ENCODE results near the gene MED29.

DNA sequence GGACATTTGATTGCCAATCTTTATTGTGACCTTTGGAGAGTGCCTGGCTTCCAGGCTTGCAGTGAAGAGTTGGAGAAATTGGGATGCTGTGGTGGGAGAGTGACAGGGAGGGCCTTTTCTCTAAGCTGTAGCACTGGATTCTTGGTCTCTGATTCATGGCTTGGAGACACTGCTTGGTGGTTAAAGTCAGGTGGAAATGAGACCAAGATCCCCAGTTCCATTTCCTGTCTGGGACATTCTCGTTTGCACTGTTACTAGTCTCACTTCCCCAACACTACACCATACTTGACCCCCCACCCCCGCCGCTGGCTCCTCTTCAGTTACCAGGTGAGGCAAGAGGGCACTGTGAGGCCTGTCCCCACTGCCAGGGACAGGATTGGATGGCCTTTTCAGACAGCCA, 57.1 kb downstream of the MED29 start:
- no peak for TF ChIP-seq ZNF616 (CRISPR knock-in tag; IDR thresholded peaks at IDR 0.05; ENCODE audit: low read depth)
- TF ChIP-seq FOXA1 (IDR thresholded peaks at IDR 0.05): no peak
- TF ChIP-seq FOXA1 (CRISPR knock-in tag; IDR thresholded peaks at IDR 0.05): no peak
- no peak for TF ChIP-seq GTF2F1 (IDR thresholded peaks at IDR 0.05; ENCODE audit: low read length)
- TF ChIP-seq, protein P1, sequence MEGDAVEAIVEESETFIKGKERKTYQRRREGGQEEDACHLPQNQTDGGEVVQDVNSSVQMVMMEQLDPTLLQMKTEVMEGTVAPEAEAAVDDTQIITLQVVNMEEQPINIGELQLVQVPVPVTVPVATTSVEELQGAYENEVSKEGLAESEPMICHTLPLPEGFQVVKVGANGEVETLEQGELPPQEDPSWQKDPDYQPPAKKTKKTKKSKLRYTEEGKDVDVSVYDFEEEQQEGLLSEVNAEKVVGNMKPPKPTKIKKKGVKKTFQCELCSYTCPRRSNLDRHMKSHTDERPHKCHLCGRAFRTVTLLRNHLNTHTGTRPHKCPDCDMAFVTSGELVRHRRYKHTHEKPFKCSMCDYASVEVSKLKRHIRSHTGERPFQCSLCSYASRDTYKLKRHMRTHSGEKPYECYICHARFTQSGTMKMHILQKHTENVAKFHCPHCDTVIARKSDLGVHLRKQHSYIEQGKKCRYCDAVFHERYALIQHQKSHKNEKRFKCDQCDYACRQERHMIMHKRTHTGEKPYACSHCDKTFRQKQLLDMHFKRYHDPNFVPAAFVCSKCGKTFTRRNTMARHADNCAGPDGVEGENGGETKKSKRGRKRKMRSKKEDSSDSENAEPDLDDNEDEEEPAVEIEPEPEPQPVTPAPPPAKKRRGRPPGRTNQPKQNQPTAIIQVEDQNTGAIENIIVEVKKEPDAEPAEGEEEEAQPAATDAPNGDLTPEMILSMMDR (CRISPR knock-in tag; IDR thresholded peaks at IDR 0.05): no peak

Data from HepG2 (cell line).